ENCODE results near the gene HSD17B13.
"Not testable (repeated sequence)": the region's sequence is repeated elsewhere in the genome, so short reads cannot be mapped to it uniquely, and the experiment has no call there.

The HSD17B13 gene

DNA sequence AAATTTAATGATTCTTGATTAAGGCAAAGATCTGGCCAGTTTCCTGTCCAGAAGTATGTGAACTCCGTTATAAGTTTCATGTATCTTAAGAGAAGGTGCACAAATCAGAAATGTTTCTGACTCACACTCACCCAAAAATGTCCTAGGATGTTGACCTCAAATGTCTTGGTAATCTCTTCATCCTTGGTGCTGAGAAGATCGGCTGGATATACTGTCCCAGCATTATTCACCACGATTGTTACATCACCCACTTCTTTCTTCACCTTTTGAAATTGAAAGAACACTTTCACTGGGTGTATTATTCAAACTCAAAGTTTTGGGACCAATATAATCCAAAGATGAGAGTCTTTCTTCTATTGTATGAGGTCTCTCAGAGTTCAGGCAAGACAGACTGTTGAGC, 5.7 kb downstream of the HSD17B13 start:
- TF ChIP-seq, protein P1, sequence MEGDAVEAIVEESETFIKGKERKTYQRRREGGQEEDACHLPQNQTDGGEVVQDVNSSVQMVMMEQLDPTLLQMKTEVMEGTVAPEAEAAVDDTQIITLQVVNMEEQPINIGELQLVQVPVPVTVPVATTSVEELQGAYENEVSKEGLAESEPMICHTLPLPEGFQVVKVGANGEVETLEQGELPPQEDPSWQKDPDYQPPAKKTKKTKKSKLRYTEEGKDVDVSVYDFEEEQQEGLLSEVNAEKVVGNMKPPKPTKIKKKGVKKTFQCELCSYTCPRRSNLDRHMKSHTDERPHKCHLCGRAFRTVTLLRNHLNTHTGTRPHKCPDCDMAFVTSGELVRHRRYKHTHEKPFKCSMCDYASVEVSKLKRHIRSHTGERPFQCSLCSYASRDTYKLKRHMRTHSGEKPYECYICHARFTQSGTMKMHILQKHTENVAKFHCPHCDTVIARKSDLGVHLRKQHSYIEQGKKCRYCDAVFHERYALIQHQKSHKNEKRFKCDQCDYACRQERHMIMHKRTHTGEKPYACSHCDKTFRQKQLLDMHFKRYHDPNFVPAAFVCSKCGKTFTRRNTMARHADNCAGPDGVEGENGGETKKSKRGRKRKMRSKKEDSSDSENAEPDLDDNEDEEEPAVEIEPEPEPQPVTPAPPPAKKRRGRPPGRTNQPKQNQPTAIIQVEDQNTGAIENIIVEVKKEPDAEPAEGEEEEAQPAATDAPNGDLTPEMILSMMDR (IDR thresholded peaks at IDR 0.05; ENCODE audit: low read depth, low read length) = no peak
- DNase-seq (ENCODE audit: extremely low read depth, low read depth) = no peak

DNA sequence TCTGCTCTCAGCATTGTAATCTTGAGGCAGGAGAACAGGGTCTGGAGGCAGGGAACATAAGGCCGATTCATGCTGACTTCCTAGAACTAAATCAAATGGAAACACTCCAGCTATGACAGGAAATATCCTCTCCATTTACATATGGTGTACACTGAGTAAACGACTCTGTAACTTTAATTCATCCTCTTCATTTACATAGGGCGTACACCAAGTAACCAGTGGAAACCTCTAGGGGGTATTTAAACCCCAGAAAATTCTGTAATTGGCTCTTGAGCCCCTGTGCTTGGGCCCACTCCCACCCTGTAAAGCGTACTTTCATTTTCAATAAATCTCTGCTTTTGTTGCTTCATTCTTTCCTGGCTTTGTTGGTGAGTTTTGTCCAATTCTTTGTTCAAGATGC, 7.7 kb downstream of the HSD17B13 start:
- not testable (repeated sequence) for DNase-seq (ENCODE audit: extremely low read depth, low read depth)

DNA sequence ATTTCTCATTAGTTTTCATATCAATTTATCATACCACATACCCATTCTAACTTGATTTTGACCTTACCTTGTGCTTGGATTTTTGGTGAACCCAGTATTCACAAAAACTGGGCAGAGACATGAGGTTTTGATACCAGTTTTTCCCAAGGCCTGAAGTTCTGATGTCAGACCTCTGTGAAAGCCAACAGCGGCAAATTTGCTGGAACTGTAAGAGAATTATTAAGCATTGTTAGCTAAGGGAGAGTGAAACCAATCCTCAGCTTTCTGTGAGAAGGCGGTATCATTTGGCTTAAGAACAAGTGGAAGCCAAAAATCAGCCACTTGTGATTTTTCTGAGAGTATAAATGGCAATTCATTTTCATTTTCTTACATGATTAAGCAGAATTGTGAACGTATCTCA, 8.9 kb downstream of the HSD17B13 start:
- no peak for DNase-seq (ENCODE audit: extremely low read depth, low read depth)
- TF ChIP-seq, protein P1 (IDR thresholded peaks at IDR 0.05; ENCODE audit: low read depth, low read length) = no peak

DNA sequence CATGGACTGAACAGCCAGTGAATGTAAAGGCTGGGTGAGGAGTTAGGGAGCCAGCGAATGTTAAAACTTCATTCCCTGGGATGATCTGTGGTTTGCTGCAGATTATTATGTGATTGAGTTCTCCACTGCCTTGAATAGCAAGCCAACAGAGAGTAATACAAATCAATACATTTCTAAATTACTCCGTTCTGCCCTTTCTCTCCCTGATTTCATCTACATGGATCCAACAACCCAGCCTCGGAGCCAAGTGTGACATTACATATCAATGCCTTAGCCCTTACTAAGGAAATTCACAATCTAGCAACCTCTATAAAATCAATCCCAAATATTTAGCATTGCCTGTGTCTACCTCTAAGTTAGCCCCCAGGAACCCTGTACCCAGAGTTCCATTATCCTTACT, 11.0 kb downstream of the HSD17B13 start:
- DNase-seq (ENCODE audit: extremely low read depth, low read depth) = no peak
- TF ChIP-seq, protein P1 (IDR thresholded peaks at IDR 0.05; ENCODE audit: low read depth, low read length) = no peak

DNA sequence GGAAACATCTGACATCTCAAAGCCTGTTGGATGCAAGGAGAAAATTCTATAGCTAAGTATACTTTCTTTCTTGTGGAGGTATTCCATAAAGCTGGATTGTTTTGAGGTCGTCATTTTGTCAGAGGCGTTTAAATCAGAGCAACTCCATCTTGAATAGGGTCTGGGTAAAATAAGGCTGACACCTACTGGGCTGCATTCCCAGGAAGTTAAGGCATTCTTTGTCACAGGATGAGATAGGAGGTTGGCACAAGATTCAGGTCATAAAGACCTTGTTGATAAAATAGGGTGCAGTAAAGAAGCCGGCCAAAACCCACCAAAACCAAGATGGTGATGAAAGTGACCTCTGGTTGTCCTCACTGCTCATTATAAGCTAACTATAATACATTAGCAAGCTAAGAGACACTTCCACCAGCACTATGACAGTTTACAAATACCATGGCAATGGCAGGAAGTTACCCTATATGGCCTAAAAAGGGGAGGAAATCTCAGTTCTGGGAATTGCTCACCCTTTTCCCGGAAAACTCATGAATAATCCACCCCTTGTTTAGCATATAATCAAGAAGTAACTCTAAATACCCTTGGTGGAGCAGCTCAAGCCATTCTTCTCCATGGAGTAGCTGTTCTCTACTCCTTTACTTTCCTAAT, 11.9 kb downstream of the HSD17B13 start:
- no peak for DNase-seq (ENCODE audit: extremely low read depth, low read depth)
- TF ChIP-seq, protein P1 (IDR thresholded peaks at IDR 0.05; ENCODE audit: low read depth, low read length) = no peak

DNA sequence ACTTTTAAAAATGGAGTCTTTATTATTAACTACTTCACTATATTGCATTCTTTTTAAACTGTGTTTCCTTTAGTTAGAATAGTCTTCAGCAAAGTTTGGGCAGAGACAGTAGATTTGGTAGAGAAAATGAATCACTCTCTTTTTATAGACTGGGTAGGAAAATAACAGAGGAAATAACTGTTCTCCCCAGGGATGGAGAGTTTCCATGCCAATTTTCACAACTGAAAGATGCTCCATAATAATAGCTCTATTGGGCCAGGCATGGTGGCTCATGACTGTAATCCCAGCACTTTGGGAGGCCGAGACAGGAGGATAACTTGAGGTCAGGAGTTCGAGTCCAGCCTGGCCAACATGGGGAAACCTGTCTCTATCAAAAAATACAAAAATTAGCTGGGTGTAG, 13.1 kb downstream of the HSD17B13 start:
- no peak for DNase-seq (ENCODE audit: extremely low read depth, low read depth)
- TF ChIP-seq, protein P1 (IDR thresholded peaks at IDR 0.05; ENCODE audit: low read depth, low read length) = no peak

GRCh38 chr4:87306056-87306455, 16.6 kb downstream of the HSD17B13 start:
- TF ChIP-seq, protein P1 (IDR thresholded peaks at IDR 0.05; ENCODE audit: low read depth, low read length) = no peak
- no peak for DNase-seq (ENCODE audit: extremely low read depth, low read depth)

DNA sequence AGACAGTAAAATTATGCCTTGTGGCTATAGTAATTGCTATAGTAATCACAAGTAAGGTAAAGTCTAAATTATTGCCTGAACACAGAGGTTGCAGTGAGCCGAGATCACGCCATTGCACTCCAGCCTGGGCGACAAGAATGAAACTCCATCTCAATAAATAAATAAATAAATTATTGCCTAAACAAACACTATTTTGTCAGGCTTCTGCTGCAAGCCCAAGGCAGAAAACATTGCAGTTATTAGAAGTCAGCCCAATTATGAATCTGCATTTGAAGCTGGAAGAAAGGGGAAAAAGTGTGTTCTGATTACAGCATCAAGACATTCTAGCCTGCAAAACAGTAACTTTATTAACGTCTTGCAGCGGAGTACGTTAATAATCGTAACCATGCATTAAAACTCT, 17.1 kb downstream of the HSD17B13 start:
- no peak for DNase-seq (ENCODE audit: extremely low read depth, low read depth)
- TF ChIP-seq, protein P1 (IDR thresholded peaks at IDR 0.05; ENCODE audit: low read depth, low read length) = no peak
